Measurements from ENCODE around the gene ADCY7. TPM values are rescaled to one million over a fixed set of nuclear protein-coding genes. Genes with fewer than 3 reads are reported as not detected.

The ADCY7 gene
- total RNA-seq, 4 donors from 2014 or later, result 4.6 to 44.9 (median 14.1) TPM

GRCh38 chr16:50275428-50276325 lies 9.3 kb downstream of the ADCY7 start:
- Histone ChIP-seq H3K36me3 (no peaks in the 10 kb centered on the region), H3K4me3 (peak overlapping the region in 1 of 4 donors; percentile 37), H3K9me3 (no peaks in the 10 kb centered on the region), H3K27ac (peak overlapping the region; percentile 61 to 81 (median 79)), H3K4me1 (peaks cover 0 to 26% (median 7%) of the 10 kb centered on the region in 4 donors), H3K27me3 (no peaks in the 10 kb centered on the region)
- DNase-seq, result no peak
- 79% methylated on average over 12 of the region's 12 CpGs; no CpG with 5 or more reads in 1 of the 2 donors for WGBS, 2 donors (ENCODE audit: low coverage in 1 of 2)
- in situ Hi-C loops (cut with MboI; ENCODE audit: low pct_ligation_motif_present in 1 of 4, low pct_unique_long_range_greater_than_20kb in 1 of 4, low sequenced_read_pairs in 3 of 4), result no loop called here
- intact Hi-C loops (cut with DNase I; ENCODE audit: low total_unique reads), result no loop called here
- TF ChIP-seq, protein P1, sequence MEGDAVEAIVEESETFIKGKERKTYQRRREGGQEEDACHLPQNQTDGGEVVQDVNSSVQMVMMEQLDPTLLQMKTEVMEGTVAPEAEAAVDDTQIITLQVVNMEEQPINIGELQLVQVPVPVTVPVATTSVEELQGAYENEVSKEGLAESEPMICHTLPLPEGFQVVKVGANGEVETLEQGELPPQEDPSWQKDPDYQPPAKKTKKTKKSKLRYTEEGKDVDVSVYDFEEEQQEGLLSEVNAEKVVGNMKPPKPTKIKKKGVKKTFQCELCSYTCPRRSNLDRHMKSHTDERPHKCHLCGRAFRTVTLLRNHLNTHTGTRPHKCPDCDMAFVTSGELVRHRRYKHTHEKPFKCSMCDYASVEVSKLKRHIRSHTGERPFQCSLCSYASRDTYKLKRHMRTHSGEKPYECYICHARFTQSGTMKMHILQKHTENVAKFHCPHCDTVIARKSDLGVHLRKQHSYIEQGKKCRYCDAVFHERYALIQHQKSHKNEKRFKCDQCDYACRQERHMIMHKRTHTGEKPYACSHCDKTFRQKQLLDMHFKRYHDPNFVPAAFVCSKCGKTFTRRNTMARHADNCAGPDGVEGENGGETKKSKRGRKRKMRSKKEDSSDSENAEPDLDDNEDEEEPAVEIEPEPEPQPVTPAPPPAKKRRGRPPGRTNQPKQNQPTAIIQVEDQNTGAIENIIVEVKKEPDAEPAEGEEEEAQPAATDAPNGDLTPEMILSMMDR (IDR thresholded peaks at IDR 0.05), result no peak
- no peak for TF ChIP-seq EP300 (IDR thresholded peaks at IDR 0.05; ENCODE audit: low read depth)
- TF ChIP-seq POLR2AphosphoS5 (IDR thresholded peaks at IDR 0.05), result no peak
- no peak for TF ChIP-seq POLR2A (IDR thresholded peaks at IDR 0.05)

GRCh38 chr16:50276326-50276640 lies 9.9 kb downstream of the ADCY7 start:
- Histone ChIP-seq H3K27ac (peak overlapping the region in 3 of 4 donors; percentile 14 to 81 (median 41)), H3K4me1 (peaks cover 0 to 28% (median 7%) of the 10 kb centered on the region in 4 donors), H3K36me3 (no peaks in the 10 kb centered on the region), H3K4me3 (no peak overlapping the region), H3K27me3 (no peaks in the 10 kb centered on the region), H3K9me3 (no peaks in the 10 kb centered on the region)
- DNase-seq, result no peak
- in situ Hi-C loops (cut with MboI; ENCODE audit: low pct_ligation_motif_present in 1 of 4, low pct_unique_long_range_greater_than_20kb in 1 of 4, low sequenced_read_pairs in 3 of 4), result no loop called here
- intact Hi-C loops (cut with DNase I; ENCODE audit: low total_unique reads), result no loop called here
- WGBS, 2 donors (ENCODE audit: low coverage in 1 of 2), result 97% methylated on average over 2 of the region's 2 CpGs; no CpG with 5 or more reads in 1 of the 2 donors
- TF ChIP-seq POLR2A (IDR thresholded peaks at IDR 0.05) (no peak), POLR2AphosphoS5 (IDR thresholded peaks at IDR 0.05) (no peak), EP300 (IDR thresholded peaks at IDR 0.05; ENCODE audit: low read depth) (no peak)
- TF ChIP-seq, protein P1 (IDR thresholded peaks at IDR 0.05), result no peak

DNA sequence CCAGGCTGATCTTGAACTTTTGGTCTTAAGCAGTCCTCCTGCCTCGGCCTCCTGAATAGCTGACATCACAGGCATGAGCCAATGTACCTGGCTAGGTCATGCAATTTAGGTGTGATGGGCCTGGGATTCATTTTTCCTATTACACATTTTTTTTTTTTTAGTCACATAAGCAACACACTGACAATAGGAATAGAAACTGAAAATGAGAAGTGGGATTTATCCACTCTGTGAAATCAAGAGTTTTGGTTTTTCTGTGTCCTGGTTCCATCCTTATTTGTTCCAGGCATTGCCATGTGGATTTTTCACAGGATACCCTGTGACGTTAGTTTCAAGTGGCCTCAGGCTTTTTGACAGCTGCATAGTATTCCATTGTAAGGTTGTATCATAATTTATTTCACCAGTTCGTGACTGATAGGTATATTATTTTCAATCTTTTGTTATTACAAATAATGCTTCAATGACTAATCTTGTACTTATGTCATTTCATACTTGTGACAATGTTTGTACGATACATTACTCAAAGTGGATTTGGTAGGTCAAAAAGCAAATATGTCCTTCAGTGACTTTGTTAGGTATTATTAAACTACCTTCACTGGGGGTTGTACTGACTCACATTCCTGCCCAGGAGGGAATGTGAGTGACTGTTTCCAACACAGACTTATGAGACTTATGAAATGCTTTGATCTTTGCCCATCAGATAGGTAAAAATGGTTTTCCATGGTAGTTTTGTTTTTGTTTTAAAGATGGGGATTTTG lies 10.6 kb downstream of the ADCY7 start:
- in situ Hi-C loops (cut with MboI; ENCODE audit: low pct_ligation_motif_present in 1 of 4, low pct_unique_long_range_greater_than_20kb in 1 of 4, low sequenced_read_pairs in 3 of 4), result no loop called here
- Histone ChIP-seq H3K9me3 (no peaks in the 10 kb centered on the region), H3K27ac (peak overlapping the region in 3 of 4 donors; percentile 14 to 81 (median 41)), H3K4me3 (no peak overlapping the region), H3K27me3 (no peaks in the 10 kb centered on the region), H3K4me1 (peaks cover 0 to 35% (median 7%) of the 10 kb centered on the region in 4 donors), H3K36me3 (no peaks in the 10 kb centered on the region)
- WGBS, 2 donors (ENCODE audit: low coverage in 1 of 2), result 92% methylated on average over 3 to 4 of the region's 4 CpGs
- TF ChIP-seq EP300 (IDR thresholded peaks at IDR 0.05; ENCODE audit: low read depth), result no peak
- TF ChIP-seq POLR2A (IDR thresholded peaks at IDR 0.05), result no peak
- no peak for TF ChIP-seq POLR2AphosphoS5 (IDR thresholded peaks at IDR 0.05)
- TF ChIP-seq, protein P1 (IDR thresholded peaks at IDR 0.05), result no peak
- DNase-seq, result no peak
- intact Hi-C loops (cut with DNase I; ENCODE audit: low total_unique reads), result no loop called here

DNA sequence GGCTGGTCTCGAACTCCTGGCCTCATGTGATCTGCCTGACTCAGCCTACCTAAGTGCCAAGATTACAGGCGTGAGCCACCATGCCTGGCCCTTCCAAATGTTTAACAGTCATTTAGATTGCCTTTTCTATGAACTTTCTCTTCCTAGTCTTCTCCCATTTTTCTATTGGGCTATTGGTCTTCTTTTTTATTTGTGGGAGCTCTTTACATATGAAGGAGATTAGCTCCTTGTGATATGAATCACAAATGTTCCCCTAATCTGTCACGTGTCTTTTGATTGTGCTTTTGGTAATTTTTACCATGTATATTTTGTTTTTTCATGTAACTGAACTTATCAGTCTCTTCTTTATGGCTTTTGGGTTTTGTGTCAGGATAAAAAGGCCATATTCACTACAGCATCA lies 11.9 kb downstream of the ADCY7 start:
- WGBS, 2 donors (ENCODE audit: low coverage in 1 of 2), result 69 to 70% methylated on average over 2 to 3 of the region's 3 CpGs
- Histone ChIP-seq H3K27me3 (no peaks in the 10 kb centered on the region), H3K4me3 (no peak overlapping the region), H3K4me1 (peaks cover 0 to 44% (median 8%) of the 10 kb centered on the region in 4 donors), H3K27ac (peak overlapping the region in 3 of 4 donors; percentile 1 to 60 (median 42)), H3K9me3 (no peaks in the 10 kb centered on the region), H3K36me3 (no peaks in the 10 kb centered on the region)
- in situ Hi-C loops (cut with MboI; ENCODE audit: low pct_ligation_motif_present in 1 of 4, low pct_unique_long_range_greater_than_20kb in 1 of 4, low sequenced_read_pairs in 3 of 4) (no loop called here), intact Hi-C loops (cut with DNase I; ENCODE audit: low total_unique reads) (no loop called here)
- TF ChIP-seq, protein P1 (IDR thresholded peaks at IDR 0.05), result no peak
- TF ChIP-seq POLR2AphosphoS5 (IDR thresholded peaks at IDR 0.05) (no peak), EP300 (IDR thresholded peaks at IDR 0.05; ENCODE audit: low read depth) (no peak), POLR2A (IDR thresholded peaks at IDR 0.05) (no peak)
- DNase-seq, result no peak
